Liver (tissue), 9 donors: ENCODE data around the gene GRIK1. TPM values are rescaled to one million over a fixed set of nuclear protein-coding genes. Genes with fewer than 3 reads are reported as not detected.
A peak's percentile ranks its signal among the peaks of the same experiment; 100 is the strongest.

ENCODE experiments used
- DNase-seq: peaks from one replicate; pipeline ENCODE4 v3.0.0-alpha.2; 2017; ENCODE audit warnings: low spot score
- H3K27ac ChIP-seq, 2 donors: one replicate each; pipeline ENCODE4 v1.7.0; 2013; ENCODE audit warnings: inconsistent platforms in 2 of 2, low read length in 2 of 2, control low read depth in 1 of 2, low read depth in 1 of 2, mild to moderate bottlenecking in 1 of 2
- H3K27me3 ChIP-seq, 4 donors: one replicate each; pipeline versions ENCODE4 v1.6.1 to v1.7.0; 2013; ENCODE audit warnings: low read length in 3 of 4, inconsistent platforms in 1 of 4, mild to moderate bottlenecking in 1 of 4, moderate library complexity in 1 of 4; ENCODE audit not compliant: control insufficient read depth in 4 of 4, insufficient read depth in 4 of 4
- H3K36me3 ChIP-seq, 4 donors: one replicate each; pipeline versions ENCODE4 v1.6.1 to v1.7.0; 2013; ENCODE audit warnings: low read length in 3 of 4, mild to moderate bottlenecking in 3 of 4, low read depth in 1 of 4, moderate library complexity in 1 of 4; ENCODE audit not compliant: control insufficient read depth in 4 of 4, insufficient read depth in 3 of 4
- H3K4me1 ChIP-seq, 4 donors: one replicate each; pipeline versions ENCODE4 v1.6.1 to v1.7.0; 2013; ENCODE audit warnings: low read length in 3 of 4, mild to moderate bottlenecking in 3 of 4, moderate library complexity in 1 of 4; ENCODE audit not compliant: control insufficient read depth in 4 of 4, insufficient read depth in 4 of 4
- H3K4me3 ChIP-seq, 3 donors: one replicate each; pipeline versions ENCODE4 v1.6.1 to v1.7.0; 2013; ENCODE audit warnings: low read length in 3 of 3, control low read depth in 1 of 3, low read depth in 1 of 3, mild to moderate bottlenecking in 1 of 3
- H3K9ac ChIP-seq, 2 donors: one replicate each; pipeline ENCODE4 v1.7.0; 2013; ENCODE audit warnings: low read length in 2 of 2, mild to moderate bottlenecking in 2 of 2, moderate library complexity in 2 of 2, control low read depth in 1 of 2, low read depth in 1 of 2
- H3K9me3 ChIP-seq, 4 donors: one replicate each; pipeline versions ENCODE4 v1.6.1 to v1.7.0; 2013; ENCODE audit warnings: low read length in 3 of 4; ENCODE audit not compliant: control insufficient read depth in 4 of 4
- ATF3 ChIP-seq: IDR thresholded peaks from 2 replicates; pipeline ENCODE4 v1.6.1; 2016; ENCODE audit warnings: antibody characterized with exemption
- CTCF ChIP-seq: fragments of 150-350 bp; IDR thresholded peaks from 2 replicates; pipeline ENCODE4 v1.5.1; 2017; ENCODE audit warnings: improper control_type of control experiment, low read depth, low read length; ENCODE audit not compliant: missing input control
- EGR1 ChIP-seq, 2 donors: IDR thresholded peaks; 2 replicates each; pipeline ENCODE4 v1.6.1; 2016 to 2018; ENCODE audit warnings: antibody characterized with exemption in 2 of 2, low read depth in 2 of 2
- FOXA1 ChIP-seq: IDR thresholded peaks from 2 replicates; pipeline ENCODE4 v1.6.1; 2016; ENCODE audit warnings: antibody characterized with exemption
- FOXA2 ChIP-seq: IDR thresholded peaks from 2 replicates; pipeline ENCODE4 v1.6.1; 2016; ENCODE audit warnings: antibody characterized with exemption
- GABPA ChIP-seq, 2 donors: IDR thresholded peaks in 1 of 2; conservative IDR thresholded peaks in 1 of 2; 2 replicates each; pipeline ENCODE4 v1.6.1; 2016; ENCODE audit warnings: antibody characterized with exemption in 2 of 2, mild to moderate bottlenecking in 1 of 2, moderate library complexity in 1 of 2
- HNF4A ChIP-seq, 2 donors: conservative IDR thresholded peaks; 2 replicates each; pipeline ENCODE4 v1.6.1; 2016; ENCODE audit warnings: antibody characterized with exemption in 2 of 2, mild to moderate bottlenecking in 2 of 2
- HNF4G ChIP-seq: IDR thresholded peaks from 2 replicates; pipeline ENCODE4 v1.6.1; 2016; ENCODE audit warnings: antibody characterized with exemption
- JUND ChIP-seq, 2 donors: IDR thresholded peaks; 2 replicates each; pipeline ENCODE4 v1.6.1; 2016; ENCODE audit warnings: antibody characterized with exemption in 2 of 2
- NR2F2 ChIP-seq: IDR thresholded peaks from 2 replicates; pipeline ENCODE4 v1.6.1; 2016; ENCODE audit warnings: antibody characterized with exemption
- RAD21 ChIP-seq, 2 donors: IDR thresholded peaks; 2 replicates each; pipeline ENCODE4 v1.6.1; 2016; ENCODE audit warnings: antibody characterized with exemption in 2 of 2, mild to moderate bottlenecking in 2 of 2
- REST ChIP-seq: IDR thresholded peaks from 2 replicates; pipeline ENCODE4 v1.6.1; 2016; ENCODE audit warnings: antibody characterized with exemption, mild to moderate bottlenecking
- RXRA ChIP-seq, 2 donors: IDR thresholded peaks; 2 replicates each; pipeline ENCODE4 v1.6.1; 2017 to 2018; ENCODE audit warnings: antibody characterized with exemption in 2 of 2, mild to moderate bottlenecking in 1 of 2
- SP1 ChIP-seq: IDR thresholded peaks from 2 replicates; pipeline ENCODE4 v1.6.1; 2018; ENCODE audit warnings: antibody characterized with exemption, mild to moderate bottlenecking
- TAF1 ChIP-seq: conservative IDR thresholded peaks from 2 replicates; pipeline ENCODE4 v1.6.1; 2016; ENCODE audit warnings: antibody characterized with exemption, mild to moderate bottlenecking
- YY1 ChIP-seq: IDR thresholded peaks from 2 replicates; pipeline ENCODE4 v1.6.1; 2016; ENCODE audit warnings: antibody characterized with exemption, mild to moderate bottlenecking
- ZBTB33 ChIP-seq: IDR thresholded peaks from 2 replicates; pipeline ENCODE4 v1.6.1; 2016; ENCODE audit warnings: antibody characterized with exemption
- WGBS: extraction: QIAGEN DNeasy Blood & Tissue Kit; methylation state at CpG from one replicate; pipeline ENCODE4 v1.1.7; 2013; 5-methylcytosine and 5-hydroxymethylcytosine counted together
- polyA plus RNA-seq, 2 donors: library from polyadenylated mRNA; stranded (reverse) in 1 of 2; unstranded in 1 of 2; fragments of 200-250 nt in 1 of 2; fragments of >200 nt in 1 of 2; fragmentation: Nextera tagmentation in 1 of 2; extraction: Ambion mirVana in 1 of 2; gene quantifications; one replicate each; pipeline versions ENCODE4 v1.2.1 to v1.2.3, GENCODE V29; 2013 to 2015
- total RNA-seq, 2 donors: library from RNA; depleted of rRNA; stranded (reverse); fragments of >200 nt; gene quantifications; one replicate each; pipeline ENCODE4 v1.2.3, GENCODE V29; 2014
- donor health status: healthy.
- donor health status: healthy.
- donor health status: healthy.
- donor health status: healthy.
- donor health status: healthy.

The GRIK1 gene
- total and polyA plus RNA-seq, 4 donors = 0.02 to 0.14 (median 0.05) TPM; not detected in 1

- TF ChIP-seq FOXA2 (no peak), TAF1 (no peak), REST (no peak), HNF4G (no peak), HNF4A (conservative IDR thresholded peaks at IDR 0.05) (no peak), JUND (IDR thresholded peaks at IDR 0.05) (no peak), FOXA1 (no peak)
- peaks cover 0 to 2% (median 0%) of the 10 kb centered on the region in 4 donors for H3K9me3 ChIP-seq
- H3K36me3 ChIP-seq = no peaks in the 10 kb centered on the region
- H3K27ac ChIP-seq = no peak overlapping the region
- no peak overlapping the region for H3K4me3 ChIP-seq
- no peak overlapping the region for H3K9ac ChIP-seq
- WGBS = 82% methylated on average over 3 of the region's 3 CpGs
- DNase-seq = no peak
- no peaks in the 10 kb centered on the region for H3K27me3 ChIP-seq
- H3K4me1 ChIP-seq = peaks cover 0 to 4% (median 0%) of the 10 kb centered on the region in 4 donors
Measured at GRCh38 chr21:29520171-29520570, 419.6 kb downstream of the GRIK1 start.

- Histone ChIP-seq H3K36me3 (no peaks in the 10 kb centered on the region), H3K9me3 (peaks cover 5 to 8% (median 7%) of the 10 kb centered on the region in 4 donors), H3K4me3 (peak overlapping the region in 1 of 3 donors; percentile 34), H3K4me1 (no peaks in the 10 kb centered on the region), H3K9ac (no peak overlapping the region), H3K27me3 (no peaks in the 10 kb centered on the region), H3K27ac (no peak overlapping the region)
- no peak for DNase-seq
- no peak for TF ChIP-seq SP1
- TF ChIP-seq RXRA (IDR thresholded peaks at IDR 0.05) = no peak
- no peak for TF ChIP-seq ATF3
- no peak for TF ChIP-seq RAD21 (IDR thresholded peaks at IDR 0.05)
- no peak for TF ChIP-seq GABPA (IDR thresholded peaks at IDR 0.05 in 1 of 2, conservative IDR thresholded peaks at IDR 0.05 in 1 of 2)
- no peak for TF ChIP-seq EGR1 (IDR thresholded peaks at IDR 0.05; ENCODE audit: low read depth in 2 of 2)
- no peak for TF ChIP-seq YY1
- WGBS = 98% methylated on average over 2 of the region's 2 CpGs
Measured at GRCh38 chr21:29514652-29515247, 425.0 kb downstream of the GRIK1 start.

GRCh38 chr21:29513535-29513934 is 426.3 kb downstream of the GRIK1 start:
- Histone ChIP-seq H3K9me3 (peaks cover 5 to 8% (median 7%) of the 10 kb centered on the region in 4 donors), H3K9ac (no peak overlapping the region), H3K36me3 (no peaks in the 10 kb centered on the region), H3K27me3 (no peaks in the 10 kb centered on the region), H3K4me1 (no peaks in the 10 kb centered on the region), H3K4me3 (no peak overlapping the region), H3K27ac (no peak overlapping the region)
- WGBS = 88% methylated on average over 1 of the region's 1 CpG
- no peak for DNase-seq
- TF ChIP-seq NR2F2 = no peak
- TF ChIP-seq RXRA (IDR thresholded peaks at IDR 0.05) = no peak
- TF ChIP-seq HNF4A (conservative IDR thresholded peaks at IDR 0.05) = no peak
- no peak for TF ChIP-seq EGR1 (IDR thresholded peaks at IDR 0.05; ENCODE audit: low read depth in 2 of 2)
- TF ChIP-seq REST = no peak
- TF ChIP-seq JUND (IDR thresholded peaks at IDR 0.05) = no peak
- TF ChIP-seq TAF1 = no peak
- no peak for TF ChIP-seq ZBTB33
- TF ChIP-seq FOXA1 = no peak
- TF ChIP-seq CTCF = no peak
